Ishikawa (cell line): ENCODE results near the gene FCER2.

Experiments used
- EGR1 ChIP-seq: IDR thresholded peaks from 2 replicates; pipeline ENCODE4 v1.6.1; 2012
- EP300 ChIP-seq: IDR thresholded peaks from 2 replicates; pipeline ENCODE4 v1.6.1; 2012; ENCODE audit warnings: borderline replicate concordance
- FOXM1 ChIP-seq: IDR thresholded peaks from 2 replicates; pipeline ENCODE4 v1.6.1; 2012; ENCODE audit warnings: low read depth, borderline replicate concordance
- MAX ChIP-seq: IDR thresholded peaks from 2 replicates; pipeline ENCODE4 v1.6.1; 2012
- NFIC ChIP-seq: IDR thresholded peaks from 2 replicates; pipeline ENCODE4 v1.6.1; 2012
- RAD21 ChIP-seq: IDR thresholded peaks from 2 replicates; pipeline ENCODE4 v1.6.1; 2012; ENCODE audit warnings: low read depth
- TAF1 ChIP-seq: IDR thresholded peaks from 2 replicates; pipeline ENCODE4 v1.6.1; 2012; ENCODE audit warnings: low read depth, mild to moderate bottlenecking
- USF1 ChIP-seq: IDR thresholded peaks from 2 replicates; pipeline ENCODE4 v1.6.1; 2012
- YY1 ChIP-seq: IDR thresholded peaks from 2 replicates; pipeline ENCODE4 v1.6.1; 2012; ENCODE audit warnings: low read depth
- ZBTB7A ChIP-seq: IDR thresholded peaks from 2 replicates; pipeline ENCODE4 v1.6.1; 2012; ENCODE audit warnings: low read depth
- TF ChIP-seq, protein P1 (sequence below): IDR thresholded peaks from 2 replicates; pipeline ENCODE4 v1.6.1; 2012; ENCODE audit warnings: low read depth, mild to moderate bottlenecking

- TF ChIP-seq USF1 (no peak), RAD21 (no peak), FOXM1 (no peak), MAX (no peak), EP300 (no peak), YY1 (no peak), ZBTB7A (no peak), TAF1 (no peak), NFIC (no peak), EGR1 (no peak)
- TF ChIP-seq, protein P1, sequence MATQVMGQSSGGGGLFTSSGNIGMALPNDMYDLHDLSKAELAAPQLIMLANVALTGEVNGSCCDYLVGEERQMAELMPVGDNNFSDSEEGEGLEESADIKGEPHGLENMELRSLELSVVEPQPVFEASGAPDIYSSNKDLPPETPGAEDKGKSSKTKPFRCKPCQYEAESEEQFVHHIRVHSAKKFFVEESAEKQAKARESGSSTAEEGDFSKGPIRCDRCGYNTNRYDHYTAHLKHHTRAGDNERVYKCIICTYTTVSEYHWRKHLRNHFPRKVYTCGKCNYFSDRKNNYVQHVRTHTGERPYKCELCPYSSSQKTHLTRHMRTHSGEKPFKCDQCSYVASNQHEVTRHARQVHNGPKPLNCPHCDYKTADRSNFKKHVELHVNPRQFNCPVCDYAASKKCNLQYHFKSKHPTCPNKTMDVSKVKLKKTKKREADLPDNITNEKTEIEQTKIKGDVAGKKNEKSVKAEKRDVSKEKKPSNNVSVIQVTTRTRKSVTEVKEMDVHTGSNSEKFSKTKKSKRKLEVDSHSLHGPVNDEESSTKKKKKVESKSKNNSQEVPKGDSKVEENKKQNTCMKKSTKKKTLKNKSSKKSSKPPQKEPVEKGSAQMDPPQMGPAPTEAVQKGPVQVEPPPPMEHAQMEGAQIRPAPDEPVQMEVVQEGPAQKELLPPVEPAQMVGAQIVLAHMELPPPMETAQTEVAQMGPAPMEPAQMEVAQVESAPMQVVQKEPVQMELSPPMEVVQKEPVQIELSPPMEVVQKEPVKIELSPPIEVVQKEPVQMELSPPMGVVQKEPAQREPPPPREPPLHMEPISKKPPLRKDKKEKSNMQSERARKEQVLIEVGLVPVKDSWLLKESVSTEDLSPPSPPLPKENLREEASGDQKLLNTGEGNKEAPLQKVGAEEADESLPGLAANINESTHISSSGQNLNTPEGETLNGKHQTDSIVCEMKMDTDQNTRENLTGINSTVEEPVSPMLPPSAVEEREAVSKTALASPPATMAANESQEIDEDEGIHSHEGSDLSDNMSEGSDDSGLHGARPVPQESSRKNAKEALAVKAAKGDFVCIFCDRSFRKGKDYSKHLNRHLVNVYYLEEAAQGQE = no peak
These were observed 1.4 kb upstream of the FCER2 start for GRCh38 chr19:7703332-7703731.
